Hindlimb muscle (tissue), 1 donor: ENCODE results near the gene FBN1. TPM values are rescaled to one million over a fixed set of nuclear protein-coding genes. Genes with fewer than 3 reads are reported as not detected.

Source experiments
- DNase-seq: peaks from one replicate; pipeline ENCODE4 v3.0.0-alpha.2; 2013
- polyA plus RNA-seq: library from polyadenylated mRNA; unstranded; fragments of 120-200 nt; gene quantifications from one replicate; pipeline ENCODE4 v1.2.1, GENCODE V29; 2013; ENCODE audit not compliant: insufficient read length

FBN1 gene
- polyA plus RNA-seq, 1 donor: 180 TPM

- peak; percentile 34 for DNase-seq
Measured at GRCh38 chr15:48507416-48508065, 138.0 kb downstream of the FBN1 start.

DNA sequence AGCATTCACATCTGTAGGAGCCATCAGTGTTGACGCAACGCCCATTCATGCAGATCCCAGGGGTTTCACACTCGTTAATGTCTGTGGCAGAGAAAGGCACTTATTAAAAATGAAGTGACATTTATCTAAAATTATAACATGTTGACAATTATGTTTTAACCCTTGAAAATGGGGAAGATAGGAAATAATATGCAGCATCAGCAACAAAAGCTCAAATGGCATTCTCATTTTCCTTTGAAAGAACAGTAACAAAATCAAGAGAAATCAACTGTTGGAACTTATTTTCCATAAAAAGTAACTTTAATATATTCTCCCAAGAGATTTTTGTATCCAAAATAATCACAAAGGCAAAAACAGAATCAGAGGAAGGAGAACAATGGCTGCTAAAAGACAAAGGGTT lies 140.4 kb downstream of the FBN1 start:
- DNase-seq: no peak

DNA sequence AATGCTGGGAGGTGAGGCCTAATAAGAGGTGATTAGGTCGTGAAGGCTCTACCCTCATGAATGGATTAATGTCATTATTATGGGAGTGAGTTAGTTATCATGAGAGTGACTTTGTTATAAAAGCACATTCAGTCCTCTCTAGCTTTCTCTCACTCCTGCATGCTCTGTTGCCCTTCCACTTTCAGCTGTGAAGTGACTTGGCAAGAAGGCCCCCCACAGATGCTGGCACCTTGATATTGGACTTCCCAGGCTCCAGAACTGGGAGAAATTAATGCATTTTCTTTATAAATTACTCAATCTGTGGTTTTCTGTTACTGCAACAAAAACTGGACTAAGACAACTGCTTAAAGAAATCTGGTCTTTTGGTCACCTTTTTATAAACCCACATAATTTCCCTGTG lies 144.3 kb downstream of the FBN1 start:
- DNase-seq: no peak

DNA sequence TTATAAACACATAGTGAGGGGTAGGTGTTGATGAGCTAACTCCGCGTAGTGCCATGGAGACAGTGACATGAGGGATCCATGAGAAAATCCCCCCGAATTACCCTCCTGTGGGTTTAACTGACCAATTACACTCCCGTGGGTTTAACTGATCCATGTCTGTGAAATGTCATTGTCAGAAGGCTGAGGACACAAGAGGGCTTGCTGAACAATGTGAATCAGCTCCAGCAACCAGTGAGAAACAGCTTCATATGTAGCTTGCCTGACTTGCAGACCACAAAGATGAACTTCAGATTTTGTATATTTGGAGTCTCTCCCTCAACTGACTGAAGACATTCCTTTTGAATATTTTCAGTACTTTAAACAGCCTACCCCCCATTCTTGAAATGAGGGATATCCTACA lies 144.9 kb downstream of the FBN1 start:
- DNase-seq: no peak

DNA sequence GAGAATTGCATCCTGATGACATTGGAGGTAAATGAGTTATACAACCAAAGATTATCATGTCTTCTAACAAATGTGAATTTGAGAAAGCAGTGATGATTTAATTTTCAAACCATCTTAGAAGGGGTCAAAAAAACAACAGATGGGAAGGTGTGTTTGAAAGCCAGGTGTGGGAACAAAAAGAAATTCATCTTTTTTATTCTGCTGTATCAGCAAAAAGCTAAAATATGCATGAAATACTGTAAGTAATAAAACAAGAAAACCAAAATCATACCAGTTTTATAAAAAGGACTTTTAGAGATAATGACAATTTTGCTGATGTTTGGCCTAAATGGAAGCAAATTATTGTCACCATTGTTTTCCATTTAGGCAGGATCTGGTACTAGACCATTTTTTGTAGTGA lies 145.5 kb downstream of the FBN1 start:
- DNase-seq: no peak

DNA sequence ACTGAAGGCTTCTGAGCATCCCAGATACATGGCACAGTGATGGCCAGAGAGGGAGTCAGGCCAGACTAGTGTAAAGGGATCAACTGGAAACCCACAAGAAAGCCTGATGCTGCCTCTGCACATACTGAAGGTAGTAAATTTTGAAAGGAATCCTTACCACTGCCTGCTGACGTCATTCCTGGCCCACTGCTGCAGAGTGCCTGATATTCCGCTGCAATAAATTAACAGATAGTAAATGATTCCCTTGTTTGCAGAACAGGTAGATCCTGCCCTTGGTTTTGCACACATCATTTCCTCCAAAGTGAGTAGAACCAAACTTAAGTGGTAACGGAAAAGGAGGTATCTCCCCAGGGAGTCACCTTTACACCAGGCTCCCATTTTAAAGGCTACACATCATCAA lies 146.7 kb downstream of the FBN1 start:
- no peak for DNase-seq

DNA sequence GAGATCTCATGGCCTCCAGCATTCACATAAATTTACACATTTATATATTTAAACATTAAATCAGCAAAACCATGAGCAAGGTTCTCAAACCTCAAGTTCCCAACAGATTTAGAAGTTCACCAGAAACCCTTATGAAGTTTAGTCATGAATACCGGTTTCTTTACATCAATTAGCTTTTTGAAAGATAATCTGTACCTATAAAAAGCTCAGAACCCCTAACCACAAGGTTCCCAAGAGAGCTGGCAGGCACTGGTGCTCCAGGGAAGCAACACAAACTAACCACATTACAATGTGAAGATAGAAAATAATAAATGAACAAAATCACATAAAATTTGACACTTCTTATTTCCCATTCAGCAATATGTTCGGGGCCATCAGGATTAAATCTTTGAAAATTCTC lies 150.9 kb downstream of the FBN1 start:
- no peak for DNase-seq

GRCh38 chr15:48493763-48494225 lies 151.7 kb downstream of the FBN1 start:
- no peak for DNase-seq

DNA sequence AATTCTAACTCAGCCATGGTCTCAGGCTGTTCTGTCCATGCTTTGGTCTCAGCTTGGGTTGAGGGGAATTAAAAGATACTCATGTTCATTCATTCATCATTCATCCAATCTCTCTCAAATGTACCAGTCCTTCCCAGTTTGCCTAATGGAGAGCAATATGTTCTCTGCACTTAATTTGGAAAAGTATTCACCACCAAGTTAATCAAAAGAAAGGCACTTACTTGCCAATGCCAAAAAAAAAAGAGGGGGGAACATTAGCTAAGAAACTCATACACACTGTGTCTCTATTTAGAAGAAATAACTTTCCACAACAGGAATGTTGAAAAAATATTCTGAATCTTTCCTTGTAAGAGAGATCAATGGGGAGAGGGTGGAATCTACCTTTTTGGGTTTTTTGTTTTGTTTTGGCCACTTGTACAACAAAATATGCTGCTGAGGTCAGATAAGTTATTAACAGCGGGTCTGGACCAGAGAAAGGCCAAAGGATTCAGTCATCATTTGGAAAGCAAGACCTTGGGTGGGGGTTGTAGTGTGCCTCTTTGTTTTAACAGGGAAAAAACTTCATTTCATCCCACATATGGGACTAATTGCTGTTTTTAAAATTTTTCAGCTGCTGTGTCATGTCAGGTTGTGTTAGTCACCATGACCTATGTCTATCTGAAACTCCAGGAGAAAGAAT lies 152.3 kb downstream of the FBN1 start:
- DNase-seq: peak; percentile 46

DNA sequence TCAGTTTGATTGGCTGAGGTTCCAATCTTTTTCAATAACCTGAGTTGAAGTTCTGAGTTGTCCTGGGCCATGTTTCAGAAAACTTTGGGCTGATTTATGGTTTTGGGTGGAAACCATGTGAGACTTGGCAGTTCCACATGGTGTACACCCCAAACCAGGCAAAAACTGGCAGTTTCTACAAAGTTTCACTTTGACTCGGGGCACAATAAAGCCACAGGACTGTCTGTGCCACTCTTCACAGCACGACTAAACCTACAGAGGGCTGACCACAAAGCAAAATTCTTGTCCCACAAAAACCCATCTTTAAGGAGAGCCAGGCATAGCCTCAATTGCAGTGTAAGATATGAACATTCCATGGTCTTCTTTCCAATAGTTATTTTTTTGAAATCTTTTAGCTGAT lies 159.3 kb downstream of the FBN1 start:
- DNase-seq: no peak

- no peak for DNase-seq
Measured at GRCh38 chr15:48481802-48482201, 163.7 kb downstream of the FBN1 start.

DNA sequence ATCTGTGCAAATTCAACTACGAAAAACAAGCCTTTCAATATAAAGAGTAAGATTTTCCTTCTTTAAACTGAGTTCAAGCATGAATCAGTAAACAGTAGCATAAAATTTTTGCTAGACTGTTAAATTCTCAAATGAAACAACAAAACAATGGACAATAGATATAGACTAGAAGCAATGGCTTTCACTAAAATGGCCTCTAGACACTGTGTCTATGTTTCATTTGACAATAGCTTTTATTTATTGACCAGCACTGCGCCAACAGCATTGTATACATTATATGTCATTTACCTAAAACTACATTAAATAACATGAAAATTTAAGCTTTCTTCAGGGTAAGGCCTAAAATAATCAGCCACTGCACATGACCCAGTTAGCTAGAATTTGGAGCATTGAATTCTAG lies 165.8 kb downstream of the FBN1 start:
- no peak for DNase-seq

- no peak for DNase-seq
Measured at GRCh38 chr15:48478581-48478980, 166.9 kb downstream of the FBN1 start.

GRCh38 chr15:48477795-48478360 lies 167.6 kb downstream of the FBN1 start:
- no peak for DNase-seq

GRCh38 chr15:48475600-48476395 lies 169.7 kb downstream of the FBN1 start:
- DNase-seq: no peak

DNA sequence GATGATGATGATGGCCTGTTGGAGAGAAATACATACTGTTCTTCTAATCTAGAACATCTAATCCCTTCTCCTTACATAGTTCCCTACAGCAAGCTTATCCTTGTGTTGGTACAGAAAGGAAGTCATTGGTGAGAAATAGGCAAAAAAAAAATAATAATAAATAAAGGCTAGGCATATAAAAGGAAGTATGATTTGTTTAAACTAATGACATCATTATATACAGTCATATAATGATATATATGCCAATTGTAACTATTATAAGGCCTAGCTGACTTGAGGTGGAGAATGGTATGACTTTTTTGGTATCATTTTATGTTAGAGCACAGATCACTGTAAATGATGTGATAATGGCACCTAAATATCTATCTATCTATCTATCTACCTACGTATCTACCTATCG lies 171.8 kb downstream of the FBN1 start:
- DNase-seq: no peak

DNA sequence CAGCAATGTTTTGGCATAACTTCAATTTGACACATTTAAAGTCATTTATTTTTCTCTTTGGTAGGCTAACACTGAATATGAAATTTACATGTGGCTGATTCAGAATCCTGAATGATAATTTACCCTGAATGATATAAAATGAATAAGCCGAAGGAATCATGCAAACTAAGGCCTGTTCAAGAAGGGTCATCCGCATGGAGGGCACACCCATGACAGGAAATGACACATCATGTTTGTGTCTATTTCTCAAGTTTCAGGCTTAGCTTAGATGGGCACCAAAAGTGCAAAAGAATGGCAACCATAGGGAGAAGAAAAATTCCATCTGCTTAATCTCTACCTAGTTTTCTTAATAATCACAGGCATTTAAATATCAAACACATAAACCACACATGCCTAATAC lies 172.8 kb downstream of the FBN1 start:
- DNase-seq: no peak

- no peak for DNase-seq
Measured at GRCh38 chr15:48471073-48471472, 174.4 kb downstream of the FBN1 start.

DNA sequence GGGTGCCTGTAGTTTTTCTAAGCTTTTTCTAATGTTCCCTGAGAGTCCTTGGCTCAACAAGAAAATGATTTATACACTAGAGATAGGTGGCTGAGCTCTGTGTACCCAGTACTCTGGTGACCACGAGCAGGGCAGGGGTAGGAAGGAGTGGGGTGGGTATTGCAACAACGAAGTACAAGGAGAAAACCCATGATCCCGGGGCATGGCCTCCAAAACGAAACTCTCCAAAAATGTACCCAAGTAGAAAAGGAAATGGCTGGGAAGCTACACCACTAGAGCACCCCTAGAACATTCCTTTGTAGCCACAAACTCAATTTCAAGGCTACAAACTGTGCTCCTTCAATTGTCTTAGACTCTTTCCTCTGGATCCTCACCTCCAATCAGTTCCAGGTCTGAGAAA lies 175.4 kb downstream of the FBN1 start:
- DNase-seq: no peak

DNA sequence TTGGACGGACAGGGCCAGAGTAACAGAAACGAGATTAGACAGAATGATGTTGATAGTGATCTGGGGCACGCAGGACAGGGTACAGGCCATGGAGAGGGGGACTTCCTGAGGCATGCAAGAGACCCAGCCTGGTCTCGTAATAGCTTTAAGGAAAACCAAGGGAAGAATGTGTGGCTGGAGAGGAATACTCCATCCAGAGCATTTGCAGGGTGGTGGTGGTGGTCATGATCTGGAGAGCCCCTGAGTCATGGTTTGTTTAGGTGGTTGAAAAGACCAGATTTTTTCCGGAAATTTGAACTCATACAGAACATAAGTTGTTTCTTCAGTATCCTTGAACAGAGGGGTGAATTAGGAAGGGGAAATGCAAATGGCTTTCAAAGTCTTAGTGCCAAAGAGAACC lies 175.8 kb downstream of the FBN1 start:
- DNase-seq: no peak

GRCh38 chr15:48469271-48469670 lies 176.2 kb downstream of the FBN1 start:
- DNase-seq: no peak

- DNase-seq: no peak
Measured at GRCh38 chr15:48467801-48468200, 177.7 kb downstream of the FBN1 start.

DNA sequence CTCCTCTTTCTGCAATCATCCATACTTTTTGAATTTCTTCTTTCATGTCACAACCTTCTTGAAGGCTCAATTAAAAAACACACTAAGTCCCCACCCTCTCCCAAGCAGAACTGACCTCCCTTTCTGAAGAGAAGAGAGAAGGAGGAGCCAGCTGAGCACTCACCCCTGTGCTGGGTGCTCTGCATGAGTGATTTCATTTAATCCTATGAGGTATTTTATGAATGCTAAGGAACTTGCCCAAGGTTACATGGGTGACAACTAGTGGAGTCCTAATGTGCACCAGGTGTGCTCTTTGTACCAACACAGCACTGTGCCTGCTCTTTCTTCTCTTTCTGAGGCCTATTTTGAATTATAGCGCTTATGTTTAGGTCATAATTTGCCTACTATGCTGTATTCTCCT lies 178.7 kb downstream of the FBN1 start:
- no peak for DNase-seq
